ENCODE data around the gene SLC17A4. TPM values are rescaled to one million over a fixed set of nuclear protein-coding genes. Genes with fewer than 3 reads are reported as not detected.
A peak's percentile ranks its signal among the peaks of the same experiment; 100 is the strongest.

The SLC17A4 gene
- polyA plus RNA-seq, 4 donors = 3.1 to 46.8 (median 19.9) TPM

GRCh38 chr6:25756382-25757363 is 2.1 kb downstream of the SLC17A4 start:
- no peak for FAIRE-seq
- 69 to 80% (median 79%) methylated on average over 9 of the region's 9 CpGs for WGBS, 3 donors
- no peak for DNase-seq
- Histone ChIP-seq H3K27me3 (ENCODE audit: control insufficient read depth in 3 of 3, insufficient read depth in 3 of 3, low read length in 3 of 3) (no peaks in the 10 kb centered on the region), H3K4me3 (ENCODE audit: low read depth in 1 of 3, low read length in 3 of 3) (peak overlapping the region in 2 of 3 donors; percentile 54 to 66), H3K27ac (ENCODE audit: low read depth in 1 of 3, low read length in 2 of 3) (peak overlapping the region in 1 of 3 donors; percentile 81), H3K9me3 (ENCODE audit: control insufficient read depth in 2 of 2, insufficient read depth in 1 of 2, low read depth in 1 of 2, low read length in 1 of 2) (no peaks in the 10 kb centered on the region), H3K36me3 (ENCODE audit: control insufficient read depth in 3 of 3, insufficient read depth in 2 of 3, low read depth in 1 of 3, low read length in 3 of 3) (peaks cover 0 to 5% (median 0%) of the 10 kb centered on the region in 3 donors), H3K4me1 (ENCODE audit: control insufficient read depth in 3 of 3, insufficient read depth in 2 of 3, low read depth in 1 of 3, low read length in 2 of 3) (peaks cover 0 to 40% (median 10%) of the 10 kb centered on the region in 3 donors)

- WGBS, 3 donors = 35 to 62% (median 61%) methylated on average over 6 of the region's 6 CpGs
Measured at GRCh38 chr6:25757936-25758642, 3.5 kb downstream of the SLC17A4 start.

DNA sequence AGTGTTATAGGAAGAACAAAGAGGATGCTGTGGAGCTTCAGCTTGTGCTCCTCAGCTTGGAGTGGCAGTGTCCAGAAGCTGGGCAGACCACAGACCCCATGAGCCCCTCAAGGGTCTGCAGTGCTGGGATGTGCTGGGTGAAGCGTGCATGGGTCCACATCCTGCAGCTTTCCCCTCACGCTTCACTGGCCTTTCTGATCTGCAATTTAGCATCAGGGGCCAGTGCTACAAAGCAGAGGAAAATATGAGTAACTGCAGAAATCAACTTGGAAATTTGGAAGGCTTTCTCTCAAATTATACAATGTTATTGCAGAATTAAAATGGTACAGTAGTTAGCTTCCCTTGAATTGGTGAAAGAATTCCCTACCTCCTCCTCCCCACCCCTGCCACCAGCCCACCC is 10.1 kb downstream of the SLC17A4 start:
- no peak overlapping the region for H3K4me3 ChIP-seq (ENCODE audit: low read depth in 1 of 3, low read length in 3 of 3)
- FAIRE-seq (no peak), DNase-seq (no peak)
- 91 to 97% (median 92%) methylated on average over 2 of the region's 2 CpGs for WGBS, 3 donors
- H3K4me1 ChIP-seq (ENCODE audit: control insufficient read depth in 3 of 3, insufficient read depth in 2 of 3, low read depth in 1 of 3, low read length in 2 of 3) = peaks cover 0 to 3% (median 0%) of the 10 kb centered on the region in 3 donors
- H3K27ac ChIP-seq (ENCODE audit: low read depth in 1 of 3, low read length in 2 of 3) = no peak overlapping the region
- H3K27me3 ChIP-seq (ENCODE audit: control insufficient read depth in 3 of 3, insufficient read depth in 3 of 3, low read length in 3 of 3) = no peaks in the 10 kb centered on the region
- H3K9me3 ChIP-seq (ENCODE audit: control insufficient read depth in 2 of 2, insufficient read depth in 1 of 2, low read depth in 1 of 2, low read length in 1 of 2) = no peaks in the 10 kb centered on the region
- H3K36me3 ChIP-seq (ENCODE audit: control insufficient read depth in 3 of 3, insufficient read depth in 2 of 3, low read depth in 1 of 3, low read length in 3 of 3) = peaks cover 0 to 17% (median 3%) of the 10 kb centered on the region in 3 donors

More at GRCh38 chr6:25757936-25758642, 3.5 kb downstream of the SLC17A4 start:
- H3K4me3 ChIP-seq (ENCODE audit: low read depth in 1 of 3, low read length in 3 of 3) = peak overlapping the region in 1 of 3 donors; percentile 50
- no peaks in the 10 kb centered on the region for H3K9me3 ChIP-seq (ENCODE audit: control insufficient read depth in 2 of 2, insufficient read depth in 1 of 2, low read depth in 1 of 2, low read length in 1 of 2)
- no peak overlapping the region for H3K27ac ChIP-seq (ENCODE audit: low read depth in 1 of 3, low read length in 2 of 3)
- peaks cover 0 to 5% (median under 1%) of the 10 kb centered on the region in 3 donors for H3K36me3 ChIP-seq (ENCODE audit: control insufficient read depth in 3 of 3, insufficient read depth in 2 of 3, low read depth in 1 of 3, low read length in 3 of 3)
- FAIRE-seq = no peak
- peak in 1 of 2 donors; percentile 24 for DNase-seq
- H3K4me1 ChIP-seq (ENCODE audit: control insufficient read depth in 3 of 3, insufficient read depth in 2 of 3, low read depth in 1 of 3, low read length in 2 of 3) = peaks cover 0 to 33% (median 4%) of the 10 kb centered on the region in 3 donors
- no peaks in the 10 kb centered on the region for H3K27me3 ChIP-seq (ENCODE audit: control insufficient read depth in 3 of 3, insufficient read depth in 3 of 3, low read length in 3 of 3)

DNA sequence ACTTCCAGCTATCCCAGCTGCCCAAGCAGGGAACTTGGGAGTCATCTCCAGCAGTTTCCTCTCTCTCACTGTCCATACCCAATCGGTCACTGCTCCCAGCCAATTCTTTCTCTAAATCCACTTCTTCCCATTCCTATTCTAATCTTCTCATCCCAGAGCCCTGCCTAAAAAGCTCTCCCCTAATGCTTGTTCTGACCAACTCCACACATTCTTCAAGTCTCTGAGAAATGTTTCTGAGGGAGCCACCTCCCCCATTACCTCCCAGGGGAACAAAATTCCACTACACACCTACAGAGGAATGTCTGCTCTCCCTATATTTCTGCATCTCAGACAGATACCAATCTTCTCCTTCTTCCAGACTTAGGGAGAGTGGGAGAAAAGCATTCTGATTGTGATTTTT is 14.0 kb downstream of the SLC17A4 start:
- Histone ChIP-seq H3K27me3 (ENCODE audit: control insufficient read depth in 3 of 3, insufficient read depth in 3 of 3, low read length in 3 of 3) (no peaks in the 10 kb centered on the region), H3K9me3 (ENCODE audit: control insufficient read depth in 2 of 2, insufficient read depth in 1 of 2, low read depth in 1 of 2, low read length in 1 of 2) (no peaks in the 10 kb centered on the region), H3K4me3 (ENCODE audit: low read depth in 1 of 3, low read length in 3 of 3) (no peak overlapping the region), H3K27ac (ENCODE audit: low read depth in 1 of 3, low read length in 2 of 3) (no peak overlapping the region), H3K4me1 (ENCODE audit: control insufficient read depth in 3 of 3, insufficient read depth in 2 of 3, low read depth in 1 of 3, low read length in 2 of 3) (peaks cover 0 to 3% (median 0%) of the 10 kb centered on the region in 3 donors), H3K36me3 (ENCODE audit: control insufficient read depth in 3 of 3, insufficient read depth in 2 of 3, low read depth in 1 of 3, low read length in 3 of 3) (peaks cover 0 to 22% (median 13%) of the 10 kb centered on the region in 3 donors)
- DNase-seq = no peak
- 82 to 100% (median 85%) methylated on average over 1 of the region's 1 CpG for WGBS, 3 donors
- no peak for FAIRE-seq

DNA sequence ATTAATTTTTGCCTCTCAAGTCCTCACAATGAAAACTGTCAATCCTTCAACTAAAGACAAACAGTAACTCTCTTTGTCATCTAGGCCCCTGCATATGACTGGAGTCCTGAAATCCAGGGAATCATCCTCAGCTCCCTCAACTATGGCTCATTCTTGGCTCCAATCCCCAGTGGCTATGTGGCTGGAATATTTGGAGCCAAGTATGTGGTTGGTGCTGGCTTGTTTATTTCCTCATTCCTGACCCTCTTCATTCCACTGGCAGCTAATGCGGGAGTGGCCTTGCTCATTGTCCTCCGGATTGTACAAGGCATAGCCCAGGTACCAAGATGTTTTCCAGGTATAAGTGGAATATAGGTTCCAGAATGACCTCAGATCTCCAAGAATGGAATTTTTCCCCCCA is 15.4 kb downstream of the SLC17A4 start:
- no peak for DNase-seq

DNA sequence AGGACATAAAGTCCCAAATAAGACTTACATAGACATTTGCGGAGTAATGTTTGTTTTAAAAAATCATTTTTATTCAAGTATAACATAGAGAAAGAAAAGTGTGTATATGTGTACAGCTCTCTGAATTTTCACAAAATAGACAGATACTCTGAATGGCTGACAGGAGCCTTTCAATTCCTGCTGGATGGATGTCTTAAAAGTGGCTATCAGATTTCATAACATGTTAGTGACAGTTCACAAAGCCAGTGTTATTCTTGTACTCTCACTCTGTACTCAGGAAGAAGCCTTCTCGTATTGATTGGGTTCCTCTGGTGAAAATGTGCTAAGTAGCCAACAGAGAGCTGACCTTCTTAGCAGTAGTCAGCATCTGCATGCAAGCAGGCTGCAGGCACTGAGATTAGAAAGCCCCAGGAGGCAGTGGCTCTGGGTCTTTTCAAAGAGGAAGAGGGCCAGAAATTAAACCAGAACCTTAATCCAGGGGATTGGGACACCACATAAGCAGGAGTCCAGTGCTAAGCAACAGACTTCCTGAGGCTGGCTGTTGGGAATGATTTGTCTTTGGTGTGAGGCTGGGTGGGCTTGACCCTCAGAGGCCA is 19.7 kb downstream of the SLC17A4 start:
- 59 to 77% (median 65%) methylated on average over 2 of the region's 2 CpGs for WGBS, 3 donors
- DNase-seq (no peak), FAIRE-seq (no peak)
- H3K36me3 ChIP-seq (ENCODE audit: control insufficient read depth in 3 of 3, insufficient read depth in 2 of 3, low read depth in 1 of 3, low read length in 3 of 3) = peaks cover 0 to 22% (median 21%) of the 10 kb centered on the region in 3 donors
- no peak overlapping the region for H3K4me3 ChIP-seq (ENCODE audit: low read depth in 1 of 3, low read length in 3 of 3)
- no peaks in the 10 kb centered on the region for H3K27me3 ChIP-seq (ENCODE audit: control insufficient read depth in 3 of 3, insufficient read depth in 3 of 3, low read length in 3 of 3)
- H3K27ac ChIP-seq (ENCODE audit: low read depth in 1 of 3, low read length in 2 of 3) = no peak overlapping the region
- no peaks in the 10 kb centered on the region for H3K4me1 ChIP-seq (ENCODE audit: control insufficient read depth in 3 of 3, insufficient read depth in 2 of 3, low read depth in 1 of 3, low read length in 2 of 3)
- H3K9me3 ChIP-seq (ENCODE audit: control insufficient read depth in 2 of 2, insufficient read depth in 1 of 2, low read depth in 1 of 2, low read length in 1 of 2) = no peaks in the 10 kb centered on the region

More for the DNA sequence above, 15.4 kb downstream of the SLC17A4 start:
- Histone ChIP-seq H3K27me3 (ENCODE audit: control insufficient read depth in 3 of 3, insufficient read depth in 3 of 3, low read length in 3 of 3) (no peaks in the 10 kb centered on the region), H3K9me3 (ENCODE audit: control insufficient read depth in 2 of 2, insufficient read depth in 1 of 2, low read depth in 1 of 2, low read length in 1 of 2) (no peaks in the 10 kb centered on the region), H3K36me3 (ENCODE audit: control insufficient read depth in 3 of 3, insufficient read depth in 2 of 3, low read depth in 1 of 3, low read length in 3 of 3) (peaks cover 0 to 23% (median 13%) of the 10 kb centered on the region in 3 donors), H3K4me1 (ENCODE audit: control insufficient read depth in 3 of 3, insufficient read depth in 2 of 3, low read depth in 1 of 3, low read length in 2 of 3) (peaks cover 0 to 3% (median 0%) of the 10 kb centered on the region in 3 donors), H3K27ac (ENCODE audit: low read depth in 1 of 3, low read length in 2 of 3) (no peak overlapping the region), H3K4me3 (ENCODE audit: low read depth in 1 of 3, low read length in 3 of 3) (no peak overlapping the region)
- no peak for FAIRE-seq
- WGBS, 3 donors = 74 to 78% (median 75%) methylated on average over 2 of the region's 2 CpGs

GRCh38 chr6:25777031-25777430 is 22.5 kb downstream of the SLC17A4 start:
- FAIRE-seq = no peak
- no peaks in the 10 kb centered on the region for H3K9me3 ChIP-seq (ENCODE audit: control insufficient read depth in 2 of 2, insufficient read depth in 1 of 2, low read depth in 1 of 2, low read length in 1 of 2)
- peaks cover 0 to 2% (median 0%) of the 10 kb centered on the region in 3 donors for H3K27me3 ChIP-seq (ENCODE audit: control insufficient read depth in 3 of 3, insufficient read depth in 3 of 3, low read length in 3 of 3)
- DNase-seq = no peak
- no peak overlapping the region for H3K27ac ChIP-seq (ENCODE audit: low read depth in 1 of 3, low read length in 2 of 3)
- H3K4me3 ChIP-seq (ENCODE audit: low read depth in 1 of 3, low read length in 3 of 3) = no peak overlapping the region
- WGBS, 3 donors = 68 to 90% (median 76%) methylated on average over 2 of the region's 2 CpGs
- no peaks in the 10 kb centered on the region for H3K4me1 ChIP-seq (ENCODE audit: control insufficient read depth in 3 of 3, insufficient read depth in 2 of 3, low read depth in 1 of 3, low read length in 2 of 3)
- H3K36me3 ChIP-seq (ENCODE audit: control insufficient read depth in 3 of 3, insufficient read depth in 2 of 3, low read depth in 1 of 3, low read length in 3 of 3) = peaks cover 0 to 16% (median 11%) of the 10 kb centered on the region in 3 donors
